BE2C (cell line): ENCODE data around the gene GH1.
"Not testable (repeated sequence)": the region's sequence is repeated elsewhere in the genome, so short reads cannot be mapped to it uniquely, and the experiment has no call there.

Experiments used
- DNase-seq: peaks from one replicate; pipeline ENCODE4 v3.0.0-alpha.2; 2020
- H3K27me3 ChIP-seq: fragments of 250-450 bp; sonication (Bioruptor Pico); 2 replicates; pipeline ENCODE4 v1.5.1; 2020; ENCODE audit warnings: mild to moderate bottlenecking
- H3K36me3 ChIP-seq: fragments of 250-450 bp; sonication (Bioruptor Pico); 2 replicates; pipeline ENCODE4 v1.5.1; 2020; ENCODE audit warnings: mild to moderate bottlenecking
- H3K4me1 ChIP-seq: fragments of 250-450 bp; sonication (Bioruptor Pico); 2 replicates; pipeline ENCODE4 v1.5.1; 2020
- H3K4me3 ChIP-seq: 2 replicates; pipeline ENCODE4 v1.5.1; 2011; ENCODE audit warnings: low read depth, low read length
- H3K9me3 ChIP-seq: fragments of 250-450 bp; sonication (Bioruptor Pico); 2 replicates; pipeline ENCODE4 v1.5.1; 2020
- CTCF ChIP-seq: IDR thresholded peaks from 2 replicates; pipeline ENCODE4 v1.5.1; 2012; ENCODE audit warnings: mild to moderate bottlenecking, low read depth, low read length

Gene GH1

GRCh38 chr17:63880706-63881105 lies 37.9 kb downstream of the GH1 start:
- Histone ChIP-seq H3K4me3 (no peak overlapping the region), H3K9me3 (no peaks in the 10 kb centered on the region), H3K4me1 (peaks cover 3% of the 10 kb centered on the region), H3K36me3 (no peaks in the 10 kb centered on the region), H3K27me3 (no peaks in the 10 kb centered on the region)
- no peak for DNase-seq
- TF ChIP-seq CTCF = no peak

- H3K36me3 ChIP-seq, H3K27me3 ChIP-seq, H3K4me3 ChIP-seq, H3K4me1 ChIP-seq, DNase-seq, H3K9me3 ChIP-seq: not testable (repeated sequence)
These were observed 40.2 kb downstream of the GH1 start for GRCh38 chr17:63878413-63878812.

GRCh38 chr17:63874693-63875092 lies 43.9 kb downstream of the GH1 start:
- not testable (repeated sequence) for DNase-seq, H3K4me1 ChIP-seq, H3K9me3 ChIP-seq, H3K36me3 ChIP-seq, H3K27me3 ChIP-seq, H3K4me3 ChIP-seq

GRCh38 chr17:63874061-63874626 lies 44.5 kb downstream of the GH1 start:
- H3K4me3 ChIP-seq, H3K27me3 ChIP-seq, DNase-seq, H3K36me3 ChIP-seq, H3K9me3 ChIP-seq, H3K4me1 ChIP-seq: not testable (repeated sequence)

- not testable (repeated sequence) for DNase-seq, H3K4me3 ChIP-seq, H3K27me3 ChIP-seq, H3K36me3 ChIP-seq, H3K4me1 ChIP-seq, H3K9me3 ChIP-seq
These were observed 45.1 kb downstream of the GH1 start, which contains the start of gene CSH2 for GRCh38 chr17:63873577-63873976. Gene CSH2, minus strand, starts transcription at chr17:63873677. Its CDS starts 63 bp downstream, at chr17:63873614.

- DNase-seq, H3K9me3 ChIP-seq, H3K4me1 ChIP-seq, H3K4me3 ChIP-seq, H3K36me3 ChIP-seq, H3K27me3 ChIP-seq: not testable (repeated sequence)
These were observed 46.8 kb downstream of the GH1 start for GRCh38 chr17:63871646-63872365.

GRCh38 chr17:63870292-63870665 lies 48.4 kb downstream of the GH1 start:
- H3K9me3 ChIP-seq, DNase-seq, H3K27me3 ChIP-seq, H3K36me3 ChIP-seq, H3K4me1 ChIP-seq, H3K4me3 ChIP-seq: not testable (repeated sequence)

- TF ChIP-seq CTCF = peak; percentile 38
- not testable (repeated sequence) for H3K36me3 ChIP-seq, H3K4me1 ChIP-seq, H3K9me3 ChIP-seq, H3K27me3 ChIP-seq, H3K4me3 ChIP-seq, DNase-seq
These were observed 48.9 kb downstream of the GH1 start for GRCh38 chr17:63869491-63870291.
